ENCODE data around the gene WDFY4.

DNA sequence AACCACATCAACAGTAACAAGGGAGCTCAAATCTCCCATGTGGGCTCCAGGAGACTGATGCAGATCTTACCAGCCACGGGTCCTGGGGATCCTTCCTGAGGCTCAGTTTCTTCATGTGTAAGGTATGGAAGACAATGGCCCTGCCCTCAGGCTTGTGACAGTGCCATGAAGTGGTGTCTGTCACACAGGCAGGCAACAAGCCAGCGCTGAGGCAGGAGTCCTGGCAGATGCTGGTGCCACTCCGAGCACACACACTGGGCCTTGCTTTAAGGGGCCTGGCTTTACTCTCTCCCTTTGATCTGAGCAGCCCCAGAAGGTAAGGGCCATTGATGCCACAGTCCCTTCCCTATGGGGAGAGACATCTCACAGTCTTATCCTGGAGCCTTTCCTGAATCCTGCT, 283.4 kb downstream of the WDFY4 start:
- no peak for TF ChIP-seq EP300 (IDR thresholded peaks at IDR 0.05)
- TF ChIP-seq, protein P1, sequence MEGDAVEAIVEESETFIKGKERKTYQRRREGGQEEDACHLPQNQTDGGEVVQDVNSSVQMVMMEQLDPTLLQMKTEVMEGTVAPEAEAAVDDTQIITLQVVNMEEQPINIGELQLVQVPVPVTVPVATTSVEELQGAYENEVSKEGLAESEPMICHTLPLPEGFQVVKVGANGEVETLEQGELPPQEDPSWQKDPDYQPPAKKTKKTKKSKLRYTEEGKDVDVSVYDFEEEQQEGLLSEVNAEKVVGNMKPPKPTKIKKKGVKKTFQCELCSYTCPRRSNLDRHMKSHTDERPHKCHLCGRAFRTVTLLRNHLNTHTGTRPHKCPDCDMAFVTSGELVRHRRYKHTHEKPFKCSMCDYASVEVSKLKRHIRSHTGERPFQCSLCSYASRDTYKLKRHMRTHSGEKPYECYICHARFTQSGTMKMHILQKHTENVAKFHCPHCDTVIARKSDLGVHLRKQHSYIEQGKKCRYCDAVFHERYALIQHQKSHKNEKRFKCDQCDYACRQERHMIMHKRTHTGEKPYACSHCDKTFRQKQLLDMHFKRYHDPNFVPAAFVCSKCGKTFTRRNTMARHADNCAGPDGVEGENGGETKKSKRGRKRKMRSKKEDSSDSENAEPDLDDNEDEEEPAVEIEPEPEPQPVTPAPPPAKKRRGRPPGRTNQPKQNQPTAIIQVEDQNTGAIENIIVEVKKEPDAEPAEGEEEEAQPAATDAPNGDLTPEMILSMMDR (IDR thresholded peaks at IDR 0.05): no peak
